Stimulated activated naive CD8-positive, alpha-beta T cell treated with anti-CD3 and anti-CD28 coated beads, Interleukin-15, amount 100 ng/mL, for 72 hours (primary cell): ENCODE measurements around the gene VEGFA.

Experiments
- ATAC-seq: fragments of 150-1000 bp; cut with Tn5 transposase; 2 replicates; pipeline ENCODE4 v1.10.0; 2021; ENCODE audit warnings: mild to moderate bottlenecking, moderate library complexity
- DNase-seq, 2 donors: peaks; one replicate each; pipeline ENCODE4 v3.0.0; 2021 to 2022
- H3K27ac Mint-ChIP-seq, 2 donors: one replicate each; pipeline ENCODE4 v1.8.0; 2022; ENCODE audit warnings: mild to moderate bottlenecking in 2 of 2, mixed read lengths in 2 of 2, moderate library complexity in 2 of 2
- H3K27me3 Mint-ChIP-seq: one replicate; pipeline ENCODE4 v1.8.0; 2022; ENCODE audit warnings: mixed read lengths
- H3K4me1 Mint-ChIP-seq: one replicate; pipeline ENCODE4 v1.8.0; 2022; ENCODE audit warnings: mild to moderate bottlenecking, mixed read lengths
- H3K4me3 Mint-ChIP-seq, 2 donors: one replicate each; pipeline ENCODE4 v1.8.0; 2022; ENCODE audit warnings: mild to moderate bottlenecking in 2 of 2, mixed read lengths in 2 of 2, moderate library complexity in 1 of 2
- H3K9me3 Mint-ChIP-seq, 2 donors: one replicate each; pipeline ENCODE4 v1.8.0; 2022; ENCODE audit warnings: mixed read lengths in 2 of 2

The VEGFA gene

GRCh38 chr6:43821101-43821886 lies 51.3 kb downstream of the VEGFA start:
- H3K4me1 Mint-ChIP-seq: peaks cover 4% of the 10 kb centered on the region
- H3K27ac Mint-ChIP-seq: no peak overlapping the region
- H3K4me3 Mint-ChIP-seq: no peak overlapping the region
- ATAC-seq: no peak
- DNase-seq: no peak
- H3K9me3 Mint-ChIP-seq: no peaks in the 10 kb centered on the region
- peaks cover 6% of the 10 kb centered on the region for H3K27me3 Mint-ChIP-seq

DNA sequence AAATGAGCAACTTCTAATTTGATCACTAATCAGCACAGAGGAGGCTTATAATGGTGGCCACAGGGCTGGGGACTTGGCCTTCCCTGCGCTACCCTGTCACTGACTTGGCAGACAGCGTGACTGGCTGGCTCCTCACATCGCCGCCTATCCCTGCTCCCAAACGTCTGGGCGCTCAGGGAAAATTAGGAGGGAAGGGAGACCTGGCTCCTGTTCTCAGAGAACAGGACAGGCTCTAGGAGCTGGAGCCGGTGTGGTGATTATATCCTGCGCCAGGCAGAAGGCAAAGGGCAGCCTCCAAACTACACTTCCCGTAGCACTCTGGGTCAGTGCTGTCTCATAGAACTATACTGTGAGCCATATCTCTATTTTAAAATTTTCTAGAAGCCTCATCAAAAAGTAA lies 53.4 kb downstream of the VEGFA start:
- Mint-ChIP-seq H3K27ac (no peak overlapping the region), H3K4me3 (no peak overlapping the region), H3K9me3 (no peaks in the 10 kb centered on the region), H3K27me3 (peaks cover 6% of the 10 kb centered on the region), H3K4me1 (peaks cover 4% of the 10 kb centered on the region)
- DNase-seq: no peak
- no peak for ATAC-seq

DNA sequence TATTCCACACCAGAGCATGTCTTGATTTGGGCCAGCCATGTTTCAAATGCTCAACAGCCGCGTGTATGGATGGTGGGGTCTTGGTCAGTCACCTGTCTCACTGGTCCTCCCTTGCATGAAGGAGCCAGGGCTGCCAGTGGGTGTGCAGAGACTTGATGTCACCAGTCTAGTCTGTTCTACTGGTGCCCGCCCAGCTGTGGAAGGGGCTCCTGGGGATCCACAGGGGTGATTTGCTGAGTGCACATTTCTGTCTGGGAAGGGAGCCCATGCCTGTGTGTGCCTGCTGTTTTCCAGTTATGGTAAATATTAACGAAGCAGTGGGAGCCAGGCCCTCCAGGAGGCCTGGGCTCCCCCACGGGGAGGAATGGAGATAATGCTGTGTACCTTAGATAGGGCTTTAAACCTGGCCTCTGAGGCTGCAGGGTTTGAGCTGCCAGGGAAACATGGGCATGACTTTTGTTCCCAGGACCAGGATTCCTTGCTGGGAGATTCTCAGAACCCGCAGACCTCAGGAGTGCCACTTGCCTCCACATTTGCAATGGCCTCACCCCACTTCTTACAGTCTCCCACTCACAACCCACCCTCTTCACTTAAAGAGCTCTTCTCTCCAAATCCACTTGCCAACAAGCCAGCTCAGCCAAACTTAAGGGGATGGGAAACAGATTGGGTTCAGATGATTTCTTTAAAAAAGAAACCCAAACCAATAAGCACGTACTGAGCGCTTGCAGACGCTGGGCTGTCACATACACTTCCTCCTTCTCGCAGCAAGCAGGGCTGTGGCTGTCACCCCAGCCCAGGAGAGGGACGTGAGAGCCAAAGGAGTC lies 54.1 kb downstream of the VEGFA start:
- Mint-ChIP-seq H3K27me3 (peaks cover 6% of the 10 kb centered on the region), H3K27ac (no peak overlapping the region), H3K4me1 (peaks cover 4% of the 10 kb centered on the region), H3K4me3 (no peak overlapping the region), H3K9me3 (no peaks in the 10 kb centered on the region)
- DNase-seq (no peak), ATAC-seq (no peak)

DNA sequence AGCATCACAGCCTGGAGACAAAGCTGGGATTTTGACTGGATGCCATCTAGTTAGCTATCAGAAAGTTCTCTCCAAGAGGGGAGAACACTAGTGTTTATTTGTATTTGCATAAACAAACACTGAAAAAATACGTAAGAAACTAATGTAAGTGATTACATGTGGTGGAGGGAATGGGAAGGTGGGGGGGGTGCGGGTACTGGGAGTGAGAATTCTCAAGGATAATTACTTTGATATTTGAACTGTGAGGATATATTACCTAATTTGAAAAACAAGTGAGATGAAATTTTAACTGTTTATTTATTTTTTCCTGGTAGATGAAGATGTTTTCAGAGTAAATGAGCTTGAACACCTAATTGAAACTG lies 54.7 kb downstream of the VEGFA start:
- H3K4me3 Mint-ChIP-seq: no peak overlapping the region

DNA sequence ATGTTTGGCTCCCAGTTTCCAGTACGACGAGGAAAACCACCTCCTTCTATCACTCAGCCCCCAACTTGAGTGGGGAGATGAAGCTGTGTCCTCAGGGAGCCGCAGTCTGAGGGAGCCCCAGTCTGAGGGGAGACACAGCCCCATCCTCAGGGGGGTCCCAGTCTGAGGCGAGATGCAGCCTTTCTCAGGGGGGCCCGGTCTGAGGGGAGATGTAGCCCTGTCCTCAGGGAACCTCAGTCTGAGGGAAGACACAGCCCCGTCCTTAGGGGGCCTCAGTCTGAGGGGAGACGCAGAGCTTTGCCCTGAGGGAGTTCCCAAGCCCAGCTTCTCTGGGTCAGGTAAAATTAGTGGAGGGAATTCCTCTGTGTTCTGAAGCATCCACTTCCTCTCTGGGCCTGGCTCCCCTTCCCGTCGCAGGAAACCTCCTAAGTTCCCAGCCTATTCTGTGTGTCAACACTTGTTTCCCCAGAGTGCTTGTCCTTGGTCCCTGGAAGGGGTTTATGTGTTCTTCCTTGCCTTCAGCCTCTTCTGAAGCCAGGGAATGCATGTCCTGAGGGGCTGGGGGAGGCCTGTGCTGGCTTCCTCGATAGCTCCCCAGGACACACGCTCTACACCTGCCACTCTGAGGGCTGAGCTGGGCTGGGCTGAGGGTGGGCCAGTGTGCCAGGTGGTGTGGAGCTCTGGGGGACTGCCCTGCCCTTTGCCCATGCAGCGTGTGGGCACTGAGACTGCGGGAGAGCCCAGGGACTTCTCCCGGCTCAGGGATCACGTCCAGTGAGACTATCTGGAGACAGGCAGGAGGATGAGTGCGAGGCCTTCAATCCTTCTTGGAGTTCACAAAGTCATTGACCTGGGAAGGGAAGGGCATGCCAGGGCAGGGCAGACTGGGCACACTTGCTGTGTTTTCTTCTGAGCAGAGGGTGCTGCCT lies 55.4 kb downstream of the VEGFA start:
- ATAC-seq: no peak
- no peak for DNase-seq
- peaks cover 4% of the 10 kb centered on the region for H3K4me1 Mint-ChIP-seq
- H3K4me3 Mint-ChIP-seq: no peak overlapping the region
- H3K27ac Mint-ChIP-seq: no peak overlapping the region
- no peaks in the 10 kb centered on the region for H3K9me3 Mint-ChIP-seq
- peaks cover 6% of the 10 kb centered on the region for H3K27me3 Mint-ChIP-seq

More for the DNA sequence above, 54.7 kb downstream of the VEGFA start:
- peaks cover 6% of the 10 kb centered on the region for H3K27me3 Mint-ChIP-seq
- no peaks in the 10 kb centered on the region for H3K9me3 Mint-ChIP-seq
- DNase-seq (no peak), ATAC-seq (no peak)
- no peak overlapping the region for H3K27ac Mint-ChIP-seq
- H3K4me1 Mint-ChIP-seq: peaks cover 4% of the 10 kb centered on the region

DNA sequence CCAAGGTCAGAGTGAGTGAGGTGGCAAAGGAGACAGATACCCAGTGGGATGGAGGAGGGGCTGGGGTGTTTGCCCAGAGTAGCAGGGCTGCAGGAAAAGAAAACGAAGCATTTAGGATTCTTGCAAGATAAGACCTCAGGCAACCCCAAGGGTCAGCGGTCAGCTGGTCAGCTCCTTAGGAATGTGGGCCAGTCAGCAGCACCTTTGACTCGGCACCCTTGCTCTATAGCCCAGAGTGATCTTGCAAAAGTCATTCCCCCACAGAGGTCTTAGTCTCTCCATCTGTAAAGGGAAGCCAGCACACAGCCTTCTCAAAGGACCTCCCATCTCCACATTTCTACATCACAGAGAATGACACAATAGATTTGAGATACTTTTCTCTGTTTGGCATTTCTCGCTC lies 56.7 kb downstream of the VEGFA start:
- Mint-ChIP-seq H3K4me3 (no peak overlapping the region), H3K9me3 (no peaks in the 10 kb centered on the region)
- no peak for ATAC-seq

GRCh38 chr6:43827898-43828297 lies 57.9 kb downstream of the VEGFA start:
- H3K9me3 Mint-ChIP-seq: no peaks in the 10 kb centered on the region
- DNase-seq: no peak
- H3K4me1 Mint-ChIP-seq: peaks cover 4% of the 10 kb centered on the region
- no peak overlapping the region for H3K27ac Mint-ChIP-seq
- no peak for ATAC-seq
- H3K4me3 Mint-ChIP-seq: no peak overlapping the region
- no peaks in the 10 kb centered on the region for H3K27me3 Mint-ChIP-seq

More for the DNA sequence above, 56.7 kb downstream of the VEGFA start:
- no peak for DNase-seq
- Mint-ChIP-seq H3K27me3 (peaks cover under 1% of the 10 kb centered on the region), H3K4me1 (peaks cover 4% of the 10 kb centered on the region), H3K27ac (no peak overlapping the region)

DNA sequence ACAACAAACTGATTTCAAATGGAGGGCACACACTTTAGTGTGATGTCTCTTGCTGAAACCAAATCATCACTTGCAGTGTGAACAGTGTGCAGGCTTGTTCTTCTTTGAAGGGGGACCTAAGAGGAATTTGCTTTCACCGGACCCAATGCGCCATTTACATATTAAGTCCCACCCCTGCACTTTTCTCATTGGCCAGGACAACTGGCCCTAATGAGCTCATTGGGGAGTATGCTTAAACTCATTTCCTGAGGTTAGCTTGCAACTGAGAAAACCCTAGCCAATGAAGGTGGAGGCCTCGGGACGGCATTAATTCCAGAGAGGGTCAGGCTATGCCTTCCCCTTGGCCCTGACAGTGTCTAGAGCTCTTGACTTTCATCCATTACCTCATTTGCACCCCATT lies 58.7 kb downstream of the VEGFA start:
- DNase-seq: no peak
- Mint-ChIP-seq H3K9me3 (no peaks in the 10 kb centered on the region), H3K4me1 (peaks cover 4% of the 10 kb centered on the region), H3K4me3 (no peak overlapping the region), H3K27ac (no peak overlapping the region), H3K27me3 (no peaks in the 10 kb centered on the region)
- ATAC-seq: no peak

DNA sequence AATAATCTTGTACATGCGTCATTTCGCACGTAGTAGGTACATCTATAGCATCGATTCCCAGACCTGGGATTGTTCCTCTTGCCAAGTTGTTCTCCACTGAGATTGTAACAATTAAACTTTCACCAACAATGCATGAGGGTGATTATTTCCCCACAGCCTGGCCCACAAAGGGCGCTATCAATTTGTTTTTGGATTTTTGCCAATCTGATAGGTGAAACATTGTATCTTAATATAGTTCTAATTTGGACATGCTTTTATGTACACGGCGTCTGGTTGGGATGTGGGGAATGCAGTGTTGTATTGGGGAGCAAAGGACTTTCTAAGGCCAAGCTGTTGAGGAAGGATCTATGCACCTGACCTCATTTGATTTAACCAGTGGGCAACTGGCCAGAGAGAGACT lies 59.5 kb downstream of the VEGFA start:
- Mint-ChIP-seq H3K4me1 (peaks cover 1% of the 10 kb centered on the region), H3K4me3 (no peak overlapping the region), H3K9me3 (no peaks in the 10 kb centered on the region), H3K27ac (no peak overlapping the region), H3K27me3 (no peaks in the 10 kb centered on the region)
- ATAC-seq (no peak), DNase-seq (no peak)

DNA sequence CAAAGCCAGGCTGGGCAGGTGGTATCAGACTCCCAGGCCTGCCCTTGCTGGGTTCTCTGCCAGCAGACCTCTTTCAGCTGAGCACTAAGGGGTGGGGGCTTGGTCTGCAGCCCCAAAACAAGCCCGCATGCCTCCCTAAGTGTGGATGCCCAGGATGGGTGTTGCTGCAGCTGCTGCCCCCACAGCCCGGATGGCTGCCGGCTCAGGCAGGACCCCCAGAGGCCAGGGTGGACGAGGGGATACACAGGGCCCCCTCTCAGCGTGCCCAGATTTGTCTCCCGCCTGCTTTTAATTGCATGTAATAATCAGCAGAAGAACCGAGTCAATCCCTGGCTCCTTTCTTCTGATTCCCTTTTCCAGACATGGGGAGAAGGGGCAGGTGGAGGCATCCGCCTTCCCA lies 60.8 kb downstream of the VEGFA start:
- DNase-seq (no peak), ATAC-seq (no peak)
- Mint-ChIP-seq H3K4me1 (no peaks in the 10 kb centered on the region), H3K27ac (no peak overlapping the region), H3K27me3 (peaks cover 6% of the 10 kb centered on the region), H3K9me3 (no peaks in the 10 kb centered on the region), H3K4me3 (no peak overlapping the region)

- Mint-ChIP-seq H3K4me3 (no peak overlapping the region), H3K27me3 (peaks cover 10% of the 10 kb centered on the region), H3K9me3 (no peaks in the 10 kb centered on the region), H3K4me1 (no peaks in the 10 kb centered on the region), H3K27ac (no peak overlapping the region)
- no peak for DNase-seq
- no peak for ATAC-seq
These were observed 61.2 kb downstream of the VEGFA start for GRCh38 chr6:43831191-43831590.

GRCh38 chr6:43833223-43833995 lies 63.4 kb downstream of the VEGFA start:
- no peak overlapping the region for H3K27ac Mint-ChIP-seq

DNA sequence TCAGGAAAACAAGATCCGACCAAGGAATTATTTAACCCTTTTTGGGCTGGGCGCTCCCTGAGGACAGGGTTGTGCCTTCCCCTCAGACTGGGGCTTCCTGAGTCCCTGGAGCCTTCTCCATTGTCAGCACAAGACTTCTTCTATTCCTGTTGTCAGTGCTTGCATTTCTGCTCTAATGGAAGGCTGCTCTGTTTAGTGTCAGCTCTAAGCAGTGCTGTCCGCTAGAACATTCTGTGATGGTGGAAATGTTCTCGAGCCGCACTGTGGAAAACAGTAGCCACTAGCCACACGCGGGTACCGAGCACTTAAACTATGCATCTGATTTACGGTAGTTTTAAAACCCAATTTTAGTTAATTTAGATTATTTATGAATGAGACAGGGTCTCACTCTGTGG lies 64.0 kb downstream of the VEGFA start:
- no peak for DNase-seq
- H3K27me3 Mint-ChIP-seq: peaks cover 10% of the 10 kb centered on the region
- no peak for ATAC-seq
- H3K27ac Mint-ChIP-seq: no peak overlapping the region
- no peak overlapping the region for H3K4me3 Mint-ChIP-seq
- H3K9me3 Mint-ChIP-seq: no peaks in the 10 kb centered on the region
- peaks cover 6% of the 10 kb centered on the region for H3K4me1 Mint-ChIP-seq

More at GRCh38 chr6:43833223-43833995, 63.4 kb downstream of the VEGFA start:
- DNase-seq (no peak), ATAC-seq (no peak)
- Mint-ChIP-seq H3K9me3 (no peaks in the 10 kb centered on the region), H3K4me1 (peaks cover 6% of the 10 kb centered on the region), H3K4me3 (no peak overlapping the region), H3K27me3 (peaks cover 10% of the 10 kb centered on the region)

DNA sequence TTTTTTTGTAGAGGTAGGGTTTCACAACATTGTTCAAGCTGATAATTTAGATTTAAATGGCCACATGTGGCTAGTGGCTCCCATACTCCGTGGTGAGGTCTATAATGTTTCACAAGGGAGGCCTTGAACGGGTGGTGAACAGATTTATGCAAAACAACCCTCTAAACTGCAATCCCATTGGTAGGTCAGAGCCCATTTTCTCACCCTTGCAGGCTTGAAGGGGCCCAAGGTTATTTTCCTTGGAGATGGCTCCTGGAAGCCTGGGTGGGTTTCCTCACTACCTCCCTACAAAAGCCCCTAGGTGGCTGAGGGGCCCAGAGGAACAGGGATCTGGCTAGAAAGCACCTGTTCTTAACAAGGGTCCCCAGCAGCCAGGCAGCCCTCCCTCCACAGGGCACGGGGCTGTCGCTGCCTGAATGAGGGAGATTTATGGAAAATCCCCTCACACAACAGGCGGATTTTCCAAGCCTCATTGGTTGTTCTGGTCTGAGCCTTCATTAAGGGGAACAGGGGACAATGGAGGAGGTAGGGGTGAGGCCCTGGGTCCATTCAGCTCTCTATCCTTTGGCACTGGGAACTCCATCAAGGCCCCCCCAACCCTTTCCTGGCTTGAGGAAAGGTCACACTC lies 64.6 kb downstream of the VEGFA start:
- Mint-ChIP-seq H3K27me3 (peaks cover 10% of the 10 kb centered on the region), H3K27ac (no peak overlapping the region), H3K9me3 (no peaks in the 10 kb centered on the region), H3K4me1 (peaks cover 6% of the 10 kb centered on the region), H3K4me3 (no peak overlapping the region)
- DNase-seq: no peak
- no peak for ATAC-seq
